AG10803 (cell line): Measurements from ENCODE around the gene RHPN2.

Experiments
- DNase-seq: peaks from one replicate; pipeline ENCODE4 v3.0.0; 2010; ENCODE audit warnings: low read depth
- H3K4me3 ChIP-seq: 2 replicates; pipeline ENCODE4 v1.5.1; 2011; ENCODE audit warnings: mild to moderate bottlenecking, low read length, control low read depth
- TF ChIP-seq, protein P1 (sequence below): conservative IDR thresholded peaks from 2 replicates; pipeline ENCODE4 v1.5.1; 2011; ENCODE audit warnings: mild to moderate bottlenecking, low read length, control low read depth, inconsistent platforms

The RHPN2 gene

GRCh38 chr19:33066543-33066942 is 1.9 kb upstream of the RHPN2 start:
- DNase-seq, result no peak
- TF ChIP-seq, protein P1, sequence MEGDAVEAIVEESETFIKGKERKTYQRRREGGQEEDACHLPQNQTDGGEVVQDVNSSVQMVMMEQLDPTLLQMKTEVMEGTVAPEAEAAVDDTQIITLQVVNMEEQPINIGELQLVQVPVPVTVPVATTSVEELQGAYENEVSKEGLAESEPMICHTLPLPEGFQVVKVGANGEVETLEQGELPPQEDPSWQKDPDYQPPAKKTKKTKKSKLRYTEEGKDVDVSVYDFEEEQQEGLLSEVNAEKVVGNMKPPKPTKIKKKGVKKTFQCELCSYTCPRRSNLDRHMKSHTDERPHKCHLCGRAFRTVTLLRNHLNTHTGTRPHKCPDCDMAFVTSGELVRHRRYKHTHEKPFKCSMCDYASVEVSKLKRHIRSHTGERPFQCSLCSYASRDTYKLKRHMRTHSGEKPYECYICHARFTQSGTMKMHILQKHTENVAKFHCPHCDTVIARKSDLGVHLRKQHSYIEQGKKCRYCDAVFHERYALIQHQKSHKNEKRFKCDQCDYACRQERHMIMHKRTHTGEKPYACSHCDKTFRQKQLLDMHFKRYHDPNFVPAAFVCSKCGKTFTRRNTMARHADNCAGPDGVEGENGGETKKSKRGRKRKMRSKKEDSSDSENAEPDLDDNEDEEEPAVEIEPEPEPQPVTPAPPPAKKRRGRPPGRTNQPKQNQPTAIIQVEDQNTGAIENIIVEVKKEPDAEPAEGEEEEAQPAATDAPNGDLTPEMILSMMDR, result no peak
- no peak overlapping the region for H3K4me3 ChIP-seq

GRCh38 chr19:33064458-33064791 is 263 bp downstream of the RHPN2 start:
- TF ChIP-seq, protein P1, result no peak
- DNase-seq, result no peak
- H3K4me3 ChIP-seq, result peak overlapping the region; percentile 52

- TF ChIP-seq, protein P1, result no peak
- DNase-seq, result no peak
- peak overlapping the region; percentile 52 for H3K4me3 ChIP-seq
These were observed 783 bp downstream of the RHPN2 start for GRCh38 chr19:33063753-33064457.

DNA sequence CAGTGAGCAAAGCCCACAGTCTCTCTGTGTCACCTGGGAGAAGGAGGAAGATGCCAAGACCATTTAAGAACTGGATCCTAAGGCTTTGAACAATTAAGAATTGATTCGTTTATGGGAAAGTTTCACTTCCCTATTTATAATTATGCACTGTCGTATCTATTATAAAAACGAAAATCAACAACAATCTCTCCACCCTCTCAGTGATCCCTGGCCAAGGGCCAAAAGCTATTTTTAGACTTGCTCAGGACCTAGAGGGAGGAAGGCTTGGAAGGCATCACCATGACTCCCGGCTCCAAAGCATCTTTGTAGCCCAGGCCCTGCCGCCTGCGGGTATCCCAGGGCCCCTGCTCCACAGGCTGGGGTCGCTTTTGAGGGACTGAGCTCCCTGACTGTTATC is 1.3 kb downstream of the RHPN2 start:
- peak; percentile 13 for DNase-seq
- TF ChIP-seq, protein P1, result no peak
- no peak overlapping the region; the same call in 1 of the 2 replicates for H3K4me3 ChIP-seq

GRCh38 chr19:33062902-33063301 is 1.8 kb downstream of the RHPN2 start:
- H3K4me3 ChIP-seq, result no peak overlapping the region
- TF ChIP-seq, protein P1, result no peak
- DNase-seq, result no peak

- no peak for DNase-seq
- no peak overlapping the region for H3K4me3 ChIP-seq
- TF ChIP-seq, protein P1, result no peak
These were observed 4.1 kb downstream of the RHPN2 start for GRCh38 chr19:33060586-33060985.

DNA sequence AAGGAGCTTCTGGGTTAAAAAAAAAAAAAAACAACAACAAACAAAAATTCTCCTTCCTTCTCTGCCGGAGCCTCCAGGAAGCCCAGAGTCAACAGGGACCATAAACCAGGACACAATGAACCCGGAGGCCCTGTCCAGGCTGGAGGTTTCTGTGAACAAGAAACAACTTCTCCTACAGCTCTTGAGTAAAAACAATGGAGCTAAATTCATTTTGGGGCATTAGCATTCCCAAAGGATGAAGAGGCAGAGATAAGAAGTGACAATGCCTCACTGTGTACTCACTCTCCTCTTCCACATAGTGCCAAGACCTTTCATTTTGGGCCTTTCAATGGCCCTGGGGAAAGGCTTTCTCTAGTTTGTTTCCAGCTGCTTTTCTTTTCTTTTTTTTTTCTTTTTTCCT is 9.0 kb downstream of the RHPN2 start:
- TF ChIP-seq, protein P1, result no peak
- DNase-seq, result no peak
- no peak overlapping the region for H3K4me3 ChIP-seq
